HS-5 (cell line): ENCODE results near the gene DKKL1.

Experiments used
- DNase-seq: peaks from one replicate; pipeline ENCODE4 v3.0.0-alpha.2; 2012; ENCODE audit warnings: low read depth

Gene DKKL1

GRCh38 chr19:49338023-49338677 is 25.5 kb upstream of the DKKL1 start:
- DNase-seq, result no peak

- DNase-seq, result no peak
Measured at GRCh38 chr19:49338691-49339300, 24.9 kb upstream of the DKKL1 start.

DNA sequence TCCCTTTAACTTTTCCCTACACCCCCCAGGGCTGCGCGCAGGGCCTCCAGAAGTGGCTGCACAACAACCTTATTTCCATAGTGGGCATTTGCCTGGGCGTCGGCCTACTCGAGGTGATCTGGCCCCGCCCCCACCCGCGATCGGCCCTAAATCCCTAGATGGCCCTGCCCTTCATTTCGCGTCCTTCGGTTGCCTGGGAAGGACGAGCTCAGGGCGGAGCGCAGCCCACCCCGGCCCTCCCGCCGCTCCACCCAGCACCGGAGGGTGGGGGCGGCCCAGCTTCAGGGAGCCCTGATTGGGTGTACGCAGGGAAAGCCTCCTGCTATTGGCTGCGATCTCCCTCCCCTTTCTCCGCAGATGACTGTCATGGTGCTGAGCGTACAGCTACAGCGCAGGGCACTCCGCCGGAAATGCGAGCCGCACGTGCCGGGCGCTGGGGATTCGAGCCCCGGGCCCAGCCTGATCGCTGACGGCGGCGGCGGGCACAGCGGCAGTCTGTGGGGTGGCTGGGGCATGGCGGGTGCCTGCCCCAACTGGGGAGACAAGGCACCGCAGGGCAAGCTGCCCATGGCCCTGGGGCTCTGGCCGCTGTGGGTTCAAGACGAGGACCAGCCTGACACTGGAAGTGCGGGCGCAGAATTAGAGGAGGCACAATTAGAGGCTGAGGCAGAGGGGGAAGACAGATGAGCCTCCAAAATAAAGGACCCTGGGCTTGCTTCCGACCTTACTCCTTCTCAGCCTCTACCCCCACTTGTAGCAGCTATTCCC is 24.2 kb upstream of the DKKL1 start:
- DNase-seq, result peak; percentile 83

GRCh38 chr19:49340069-49340864 is 23.4 kb upstream of the DKKL1 start:
- DNase-seq, result peak; percentile 53

DNA sequence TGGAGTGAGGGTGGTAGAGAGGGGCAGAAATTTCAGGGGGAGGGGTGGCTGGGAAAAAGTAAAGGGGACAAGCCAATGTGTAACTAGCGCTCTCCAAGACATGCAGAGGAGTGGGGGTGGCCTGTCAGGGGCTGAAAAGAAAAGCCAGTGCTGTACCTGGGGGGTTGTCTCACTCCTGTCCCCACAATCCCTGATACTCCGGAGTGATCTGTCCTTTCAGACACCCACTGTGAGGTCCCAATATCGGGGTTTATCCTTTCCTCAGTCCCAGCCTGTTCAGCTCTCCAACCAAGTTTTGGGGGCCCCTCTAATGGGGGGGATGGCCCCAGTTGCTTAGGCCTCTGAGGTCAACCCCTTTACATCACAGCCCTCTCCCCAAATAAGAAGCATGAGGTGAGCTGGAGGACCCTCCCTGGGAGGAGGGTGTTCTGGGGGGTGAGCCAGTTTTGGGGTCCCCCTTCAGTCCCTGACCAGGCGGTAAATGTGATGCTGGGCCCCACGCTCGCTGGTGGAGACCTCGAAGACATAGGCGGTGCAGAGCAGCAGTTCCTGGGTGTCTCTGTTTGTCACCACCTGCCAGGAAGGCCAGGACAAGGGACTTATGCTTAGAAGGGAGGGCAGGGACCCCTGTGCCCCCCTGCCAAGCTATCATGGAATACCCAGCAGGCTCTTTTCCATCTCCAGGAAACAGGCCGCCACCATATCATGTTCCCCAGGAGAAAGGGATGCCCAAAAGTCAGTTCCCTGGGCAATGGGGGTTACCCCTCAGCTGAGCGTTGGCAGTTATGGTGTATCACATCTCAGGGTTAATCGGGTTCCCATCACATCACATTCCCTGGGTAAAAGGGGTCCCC is 22.6 kb upstream of the DKKL1 start:
- DNase-seq, result no peak

GRCh38 chr19:49342291-49342721 is 21.4 kb upstream of the DKKL1 start:
- DNase-seq, result no peak

- no peak for DNase-seq
Measured at GRCh38 chr19:49343123-49343522, 20.6 kb upstream of the DKKL1 start.

DNA sequence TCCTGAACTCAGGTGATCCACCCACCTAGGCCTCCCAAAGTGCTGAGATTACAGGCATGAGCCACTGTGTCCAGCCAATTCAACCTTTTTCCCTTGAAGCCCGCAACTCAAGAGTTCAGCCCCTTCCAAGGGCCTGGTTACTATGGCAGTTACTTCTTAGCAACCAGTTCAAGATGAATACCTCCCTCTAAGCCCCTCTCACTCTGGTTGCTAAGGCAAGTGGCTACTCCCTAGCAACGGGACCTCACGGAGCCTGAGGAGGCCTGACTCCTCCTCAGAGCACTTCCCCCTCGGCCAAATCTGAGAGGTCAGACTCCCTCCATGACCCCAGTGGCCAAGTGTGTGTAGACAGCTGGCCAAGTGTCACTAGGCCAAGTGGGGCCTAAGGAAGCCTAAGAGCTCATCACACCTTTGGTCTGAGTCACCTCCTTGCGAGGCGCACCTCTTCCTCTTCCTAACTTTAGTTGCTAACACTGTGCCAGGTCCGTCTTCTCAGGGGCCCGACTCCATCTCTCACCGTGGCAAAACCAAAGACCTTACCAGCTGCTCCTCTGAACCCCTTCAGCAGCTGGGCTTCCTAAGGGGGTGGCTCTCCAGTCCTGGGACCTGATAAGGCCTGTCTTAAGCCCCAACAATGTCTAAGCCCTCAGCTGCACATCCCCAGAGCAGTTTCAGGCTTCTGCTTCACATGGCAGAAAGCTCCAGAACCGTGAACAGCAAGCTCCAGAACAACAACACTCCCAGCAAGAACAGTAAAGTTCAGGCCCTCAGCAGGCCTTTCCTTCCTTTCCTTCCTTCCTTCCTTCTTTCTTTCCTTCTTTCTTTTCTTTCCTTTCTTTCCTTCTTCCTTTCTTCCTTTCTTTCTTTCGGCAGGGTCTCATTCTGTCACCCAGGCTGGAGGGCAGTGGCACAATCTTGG is 18.9 kb upstream of the DKKL1 start:
- DNase-seq, result no peak

DNA sequence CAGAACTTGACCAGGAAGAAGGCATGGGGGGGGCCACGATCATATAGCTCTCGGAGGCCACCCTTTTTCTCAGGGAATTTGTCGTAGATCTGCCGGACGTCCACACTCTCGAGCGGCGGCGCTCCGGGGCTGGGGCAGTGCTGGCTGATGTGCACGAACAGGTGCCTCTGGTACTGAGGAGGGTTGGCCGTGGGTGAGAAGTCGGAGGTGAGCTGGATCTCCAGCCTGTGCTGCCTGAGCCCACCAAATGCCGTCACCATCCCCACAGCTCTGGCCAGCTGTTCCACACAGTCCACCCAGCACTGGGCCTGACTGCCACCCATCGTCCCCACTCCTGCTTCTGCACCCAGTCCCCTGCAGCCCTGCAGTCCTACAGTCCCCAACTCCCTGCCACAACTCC is 16.5 kb upstream of the DKKL1 start:
- DNase-seq, result no peak

DNA sequence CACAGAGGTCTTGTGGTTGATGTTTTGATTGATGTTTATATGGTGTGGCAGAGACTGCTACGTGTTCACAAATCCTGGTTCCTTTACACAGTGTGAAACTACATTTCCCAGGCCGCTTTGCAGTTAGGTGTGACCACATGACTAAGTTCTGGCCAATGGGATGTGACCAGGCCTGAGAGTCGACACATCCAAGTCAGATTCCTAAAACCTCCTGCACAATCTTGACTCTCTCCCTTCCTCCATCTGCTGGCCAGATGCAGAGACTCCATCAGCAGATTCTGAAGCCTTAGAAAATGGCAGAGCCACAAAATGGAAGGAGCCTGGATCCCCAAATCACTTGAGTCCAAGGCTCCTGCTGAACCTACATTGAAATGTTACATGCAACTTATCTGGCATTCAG is 15.8 kb upstream of the DKKL1 start:
- DNase-seq, result no peak

GRCh38 chr19:49348305-49349189 is 15.1 kb upstream of the DKKL1 start:
- no peak for DNase-seq

GRCh38 chr19:49349567-49349966 is 14.1 kb upstream of the DKKL1 start:
- DNase-seq, result no peak

DNA sequence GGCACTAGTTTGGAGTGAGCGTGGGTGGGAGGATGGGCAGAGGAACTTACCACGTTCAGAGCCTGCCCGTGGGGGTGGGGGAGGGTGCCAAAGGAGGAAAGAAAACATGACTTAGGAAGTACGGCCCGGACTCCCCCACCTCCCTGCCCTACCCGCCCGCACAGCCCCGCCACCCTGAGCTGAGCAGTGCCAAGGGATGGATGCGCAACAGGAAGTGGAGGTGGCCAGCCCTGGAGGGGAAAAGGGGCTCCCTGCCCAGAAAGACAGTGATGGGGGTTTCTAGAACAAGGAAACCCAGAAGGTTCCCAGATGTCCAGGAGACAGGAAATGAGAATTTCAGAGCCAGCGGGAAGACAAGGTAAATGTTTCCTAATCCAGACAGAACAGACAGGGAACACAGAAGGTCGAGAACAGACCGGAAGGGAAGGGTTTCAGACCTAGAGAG is 7.7 kb upstream of the DKKL1 start:
- DNase-seq, result no peak

- DNase-seq, result no peak
Measured at GRCh38 chr19:49356382-49356781, 7.3 kb upstream of the DKKL1 start.

DNA sequence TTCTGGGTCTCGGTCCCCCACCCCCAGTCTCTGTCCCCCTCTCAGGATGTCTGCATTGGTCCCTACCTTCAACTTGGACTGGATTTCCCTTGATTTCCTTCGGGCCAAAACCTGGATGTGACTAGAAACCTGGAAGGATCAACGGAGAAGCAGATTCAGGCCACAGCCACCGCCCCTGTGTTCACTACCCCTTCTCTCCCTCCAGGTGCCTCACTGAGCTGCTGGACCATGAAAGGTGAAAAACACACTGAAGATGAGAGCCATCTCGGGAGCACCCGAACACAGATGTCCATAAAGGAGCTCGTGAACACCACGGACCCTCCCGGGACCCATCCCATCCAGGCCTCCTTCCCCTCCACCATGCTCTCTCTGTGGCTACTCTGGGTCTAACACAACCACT is 6.5 kb upstream of the DKKL1 start:
- no peak for DNase-seq

DNA sequence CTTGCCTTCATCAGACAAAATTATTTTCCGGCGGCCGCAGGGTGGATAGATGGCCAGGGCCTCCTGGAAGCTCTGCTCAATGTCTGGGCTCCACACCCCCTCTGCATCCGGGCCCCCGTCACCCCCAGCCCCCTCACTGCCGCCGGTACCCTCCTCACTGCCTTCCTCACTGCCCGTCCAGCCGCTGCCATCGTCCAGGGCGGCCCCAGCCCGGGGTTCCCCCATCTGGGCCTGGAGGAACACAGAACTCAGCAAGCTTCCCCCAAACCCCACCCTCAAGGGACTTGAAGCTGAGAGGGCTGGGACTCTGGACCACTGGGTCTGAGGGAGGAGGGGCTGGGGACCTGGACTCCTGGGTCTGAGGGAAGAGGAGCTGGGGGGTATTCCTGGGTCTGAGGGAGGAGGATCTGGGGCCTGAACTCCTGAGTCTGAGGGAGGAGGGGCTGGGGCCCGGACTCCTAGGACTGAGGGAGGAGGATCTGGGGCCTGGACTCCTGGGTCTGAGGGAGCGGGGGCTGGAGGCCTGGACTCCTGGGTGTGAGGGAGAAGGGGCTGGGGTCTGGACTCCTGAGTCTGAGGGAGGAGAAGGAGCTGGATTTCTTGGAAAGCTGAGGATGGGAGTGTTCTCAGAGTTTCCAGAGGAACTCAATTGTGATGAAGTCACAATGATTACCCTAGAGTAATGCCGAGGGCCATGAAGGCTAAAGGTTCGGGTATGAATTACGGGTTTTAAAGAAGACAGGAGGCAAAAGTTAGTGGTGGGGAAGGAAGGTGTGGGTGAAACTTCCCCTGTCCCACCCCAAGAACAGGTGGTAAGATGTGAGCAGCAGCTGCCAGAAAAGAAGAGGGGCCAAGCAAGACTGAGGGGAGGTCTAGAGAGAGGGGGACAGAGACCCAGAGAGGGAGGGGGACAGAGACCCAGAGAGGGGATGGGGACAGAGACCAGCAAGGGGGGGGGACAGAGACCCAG is 3.5 kb upstream of the DKKL1 start:
- DNase-seq, result no peak

DNA sequence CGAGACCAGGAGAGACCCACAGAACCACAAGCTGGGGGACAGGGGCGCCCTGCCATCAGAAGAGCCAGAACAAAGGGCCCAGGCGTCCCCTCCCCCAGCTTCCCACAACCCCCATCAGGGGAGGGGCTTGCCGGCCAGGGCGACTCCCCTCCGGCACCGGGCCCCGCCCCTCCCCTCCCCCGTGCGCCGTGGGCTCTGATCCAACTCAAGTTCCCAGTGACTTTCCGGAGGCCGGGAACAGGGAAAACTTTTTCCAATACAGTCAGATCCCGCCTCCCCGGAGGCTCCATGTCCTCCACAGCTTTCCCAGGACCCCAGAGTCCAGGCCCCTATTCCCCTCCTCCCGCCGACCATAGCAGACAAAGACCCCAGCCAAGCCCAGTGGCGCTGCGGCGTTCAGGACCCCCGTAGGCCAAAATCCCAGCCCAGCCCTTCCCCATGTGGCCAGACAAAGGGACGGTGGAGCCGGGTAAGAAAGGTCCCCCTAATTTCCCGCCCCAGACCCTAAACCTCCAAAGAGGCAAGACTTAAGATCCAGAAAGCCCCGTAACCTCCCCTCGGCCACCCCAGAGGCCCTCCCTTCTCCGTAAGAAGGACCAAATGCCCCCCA is 2.1 kb upstream of the DKKL1 start:
- no peak for DNase-seq
